Measurements from ENCODE around the gene KRT77.

DNA sequence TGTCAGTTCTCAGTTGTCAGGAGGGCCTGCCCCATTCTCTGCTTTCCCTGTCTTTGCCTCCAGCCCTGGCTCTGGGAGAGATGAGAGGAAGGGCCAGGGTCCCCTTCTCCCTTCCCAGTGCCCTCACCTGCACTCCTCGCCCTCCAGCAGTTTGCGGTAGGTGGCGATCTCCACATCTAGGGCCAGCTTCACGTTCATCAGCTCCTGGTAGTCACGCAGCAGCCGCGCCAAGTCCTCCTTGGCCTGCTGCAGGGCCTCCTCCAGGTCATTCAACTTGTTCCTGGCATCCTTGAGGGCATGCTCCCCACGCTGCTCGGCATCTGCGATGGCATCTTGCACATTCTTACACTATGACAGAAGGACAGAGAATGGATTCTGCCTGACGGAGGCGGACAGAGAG lies 56.7 kb downstream of the KRT77 start:
- TF ChIP-seq, protein P1, sequence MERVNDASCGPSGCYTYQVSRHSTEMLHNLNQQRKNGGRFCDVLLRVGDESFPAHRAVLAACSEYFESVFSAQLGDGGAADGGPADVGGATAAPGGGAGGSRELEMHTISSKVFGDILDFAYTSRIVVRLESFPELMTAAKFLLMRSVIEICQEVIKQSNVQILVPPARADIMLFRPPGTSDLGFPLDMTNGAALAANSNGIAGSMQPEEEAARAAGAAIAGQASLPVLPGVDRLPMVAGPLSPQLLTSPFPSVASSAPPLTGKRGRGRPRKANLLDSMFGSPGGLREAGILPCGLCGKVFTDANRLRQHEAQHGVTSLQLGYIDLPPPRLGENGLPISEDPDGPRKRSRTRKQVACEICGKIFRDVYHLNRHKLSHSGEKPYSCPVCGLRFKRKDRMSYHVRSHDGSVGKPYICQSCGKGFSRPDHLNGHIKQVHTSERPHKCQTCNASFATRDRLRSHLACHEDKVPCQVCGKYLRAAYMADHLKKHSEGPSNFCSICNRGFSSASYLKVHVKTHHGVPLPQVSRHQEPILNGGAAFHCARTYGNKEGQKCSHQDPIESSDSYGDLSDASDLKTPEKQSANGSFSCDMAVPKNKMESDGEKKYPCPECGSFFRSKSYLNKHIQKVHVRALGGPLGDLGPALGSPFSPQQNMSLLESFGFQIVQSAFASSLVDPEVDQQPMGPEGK (CRISPR knock-in tag; IDR thresholded peaks at IDR 0.05; ENCODE audit: borderline replicate concordance): no peak
- TF ChIP-seq ZFP3 (CRISPR knock-in tag; IDR thresholded peaks at IDR 0.05) (no peak), ZFP30 (CRISPR knock-in tag; IDR thresholded peaks at IDR 0.05) (no peak), BACH2 (CRISPR knock-in tag; IDR thresholded peaks at IDR 0.05; ENCODE audit: borderline replicate concordance) (no peak), ESRRG (CRISPR knock-in tag; IDR thresholded peaks at IDR 0.05) (no peak), OSR1 (CRISPR knock-in tag; IDR thresholded peaks at IDR 0.05) (no peak), SNAI2 (CRISPR knock-in tag; IDR thresholded peaks at IDR 0.05) (no peak), TCF4 (CRISPR knock-in tag; IDR thresholded peaks at IDR 0.05; ENCODE audit: borderline replicate concordance) (no peak), ZC3H10 (CRISPR knock-in tag; IDR thresholded peaks at IDR 0.05) (no peak), ZNF70 (CRISPR knock-in tag; IDR thresholded peaks at IDR 0.05) (no peak), ZNF565 (CRISPR knock-in tag; conservative IDR thresholded peaks at IDR 0.05; ENCODE audit: low read depth) (no peak)
- TF ChIP-seq, protein P2, sequence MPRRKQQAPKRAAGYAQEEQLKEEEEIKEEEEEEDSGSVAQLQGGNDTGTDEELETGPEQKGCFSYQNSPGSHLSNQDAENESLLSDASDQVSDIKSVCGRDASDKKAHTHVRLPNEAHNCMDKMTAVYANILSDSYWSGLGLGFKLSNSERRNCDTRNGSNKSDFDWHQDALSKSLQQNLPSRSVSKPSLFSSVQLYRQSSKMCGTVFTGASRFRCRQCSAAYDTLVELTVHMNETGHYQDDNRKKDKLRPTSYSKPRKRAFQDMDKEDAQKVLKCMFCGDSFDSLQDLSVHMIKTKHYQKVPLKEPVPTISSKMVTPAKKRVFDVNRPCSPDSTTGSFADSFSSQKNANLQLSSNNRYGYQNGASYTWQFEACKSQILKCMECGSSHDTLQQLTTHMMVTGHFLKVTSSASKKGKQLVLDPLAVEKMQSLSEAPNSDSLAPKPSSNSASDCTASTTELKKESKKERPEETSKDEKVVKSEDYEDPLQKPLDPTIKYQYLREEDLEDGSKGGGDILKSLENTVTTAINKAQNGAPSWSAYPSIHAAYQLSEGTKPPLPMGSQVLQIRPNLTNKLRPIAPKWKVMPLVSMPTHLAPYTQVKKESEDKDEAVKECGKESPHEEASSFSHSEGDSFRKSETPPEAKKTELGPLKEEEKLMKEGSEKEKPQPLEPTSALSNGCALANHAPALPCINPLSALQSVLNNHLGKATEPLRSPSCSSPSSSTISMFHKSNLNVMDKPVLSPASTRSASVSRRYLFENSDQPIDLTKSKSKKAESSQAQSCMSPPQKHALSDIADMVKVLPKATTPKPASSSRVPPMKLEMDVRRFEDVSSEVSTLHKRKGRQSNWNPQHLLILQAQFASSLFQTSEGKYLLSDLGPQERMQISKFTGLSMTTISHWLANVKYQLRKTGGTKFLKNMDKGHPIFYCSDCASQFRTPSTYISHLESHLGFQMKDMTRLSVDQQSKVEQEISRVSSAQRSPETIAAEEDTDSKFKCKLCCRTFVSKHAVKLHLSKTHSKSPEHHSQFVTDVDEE (CRISPR knock-in tag; IDR thresholded peaks at IDR 0.05): no peak
- TF ChIP-seq, protein P3, sequence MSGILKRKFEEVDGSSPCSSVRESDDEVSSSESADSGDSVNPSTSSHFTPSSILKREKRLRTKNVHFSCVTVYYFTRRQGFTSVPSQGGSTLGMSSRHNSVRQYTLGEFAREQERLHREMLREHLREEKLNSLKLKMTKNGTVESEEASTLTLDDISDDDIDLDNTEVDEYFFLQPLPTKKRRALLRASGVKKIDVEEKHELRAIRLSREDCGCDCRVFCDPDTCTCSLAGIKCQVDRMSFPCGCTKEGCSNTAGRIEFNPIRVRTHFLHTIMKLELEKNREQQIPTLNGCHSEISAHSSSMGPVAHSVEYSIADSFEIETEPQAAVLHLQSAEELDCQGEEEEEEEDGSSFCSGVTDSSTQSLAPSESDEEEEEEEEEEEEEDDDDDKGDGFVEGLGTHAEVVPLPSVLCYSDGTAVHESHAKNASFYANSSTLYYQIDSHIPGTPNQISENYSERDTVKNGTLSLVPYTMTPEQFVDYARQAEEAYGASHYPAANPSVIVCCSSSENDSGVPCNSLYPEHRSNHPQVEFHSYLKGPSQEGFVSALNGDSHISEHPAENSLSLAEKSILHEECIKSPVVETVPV (CRISPR knock-in tag; IDR thresholded peaks at IDR 0.05): no peak

All from SK-N-SH treated with all-trans-retinoic acid at 6 μM for 48 hours (cell line).